GM21367 (cell line): ENCODE measurements around the gene ALDH1L1.

Source experiments
- ATAC-seq: cut with Tn5 transposase; IDR thresholded peaks from one replicate; pipeline ENCODE4 v1.9.1; 2021; ENCODE audit not compliant: unreplicated experiment

ALDH1L1 gene

GRCh38 chr3:126121074-126121473 lies 59.3 kb downstream of the ALDH1L1 start:
- ATAC-seq: no peak

GRCh38 chr3:126119976-126120375 lies 60.4 kb downstream of the ALDH1L1 start:
- no peak for ATAC-seq

GRCh38 chr3:126119008-126119675 lies 61.2 kb downstream of the ALDH1L1 start:
- ATAC-seq: no peak

- no peak for ATAC-seq
Observed at GRCh38 chr3:126118591-126118990, 61.8 kb downstream of the ALDH1L1 start.

GRCh38 chr3:126117786-126118185 lies 62.6 kb downstream of the ALDH1L1 start:
- ATAC-seq: no peak

- no peak for ATAC-seq
Observed at GRCh38 chr3:126117212-126117611, 63.2 kb downstream of the ALDH1L1 start.

DNA sequence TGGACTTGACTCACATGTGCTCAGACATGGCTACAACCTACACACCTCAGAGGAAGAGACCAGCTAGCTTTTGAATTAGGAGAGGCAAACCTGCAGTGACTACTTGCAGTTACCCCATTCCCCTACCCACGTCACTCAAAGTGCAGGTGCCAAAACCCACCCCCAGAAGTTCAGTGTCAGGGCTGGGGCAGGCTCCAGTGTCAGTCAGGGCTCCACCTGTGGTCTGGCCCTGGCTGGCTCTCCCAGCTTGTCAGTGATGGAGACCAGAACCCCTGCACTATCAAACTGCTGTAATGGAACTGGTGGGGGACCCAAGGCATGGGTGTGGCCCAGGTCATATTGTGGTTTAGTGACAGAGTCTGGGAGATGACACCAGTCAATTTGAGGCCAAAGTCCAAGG lies 63.9 kb downstream of the ALDH1L1 start:
- ATAC-seq: no peak

GRCh38 chr3:126114443-126115386 lies 65.7 kb downstream of the ALDH1L1 start:
- no peak for ATAC-seq

DNA sequence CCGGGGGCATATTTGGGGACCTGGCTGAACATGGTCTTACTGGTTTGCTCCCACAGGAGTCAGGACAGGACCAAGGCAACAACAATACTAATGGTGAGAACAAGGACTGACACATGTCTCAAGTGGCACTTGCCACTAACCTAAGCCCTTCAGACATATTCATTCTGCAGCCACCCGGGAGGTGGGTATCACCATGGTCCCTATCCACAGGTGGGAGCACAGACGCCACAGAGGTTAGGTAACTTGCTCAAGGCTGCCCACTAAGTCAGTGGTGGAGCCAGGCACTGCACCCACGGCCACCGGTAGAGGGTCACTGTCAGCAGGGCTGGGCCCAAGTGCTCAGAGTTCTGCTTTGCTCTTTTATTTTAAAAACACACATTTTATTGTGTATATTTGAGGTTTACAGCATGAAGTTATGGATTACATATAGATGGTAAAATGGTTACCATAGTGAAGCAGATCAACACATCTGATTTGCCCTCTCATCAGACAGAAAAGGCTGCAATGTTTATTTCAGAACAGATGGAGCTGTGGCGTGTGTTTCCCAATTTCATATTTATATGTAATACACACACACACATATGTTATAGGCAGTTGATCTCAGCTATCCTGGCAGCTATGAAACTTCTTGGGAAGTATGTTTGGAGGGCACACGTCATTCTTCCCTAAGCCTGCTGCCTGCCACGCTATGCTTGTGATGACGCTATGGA lies 66.5 kb downstream of the ALDH1L1 start:
- no peak for ATAC-seq

DNA sequence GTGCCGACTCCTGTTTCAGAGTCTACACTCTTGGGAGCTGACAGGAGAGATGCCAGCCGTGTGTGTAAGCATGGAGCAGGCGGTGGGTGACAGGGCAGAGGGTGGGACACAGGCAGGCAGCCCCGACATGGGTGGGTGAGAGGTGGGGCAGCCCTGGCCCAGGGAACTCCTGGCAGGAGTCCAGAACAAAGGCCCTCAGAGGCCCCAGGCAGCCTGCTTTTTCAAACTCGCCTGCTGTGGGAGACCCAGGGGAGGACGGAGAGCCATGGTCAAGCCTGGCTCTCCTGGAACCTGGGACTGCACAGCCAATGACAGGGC lies 67.2 kb downstream of the ALDH1L1 start:
- no peak for ATAC-seq

- no peak for ATAC-seq
Observed at GRCh38 chr3:126112531-126113237, 67.7 kb downstream of the ALDH1L1 start.

- no peak for ATAC-seq
Observed at GRCh38 chr3:126111566-126112475, 68.6 kb downstream of the ALDH1L1 start.

GRCh38 chr3:126111126-126111551 lies 69.2 kb downstream of the ALDH1L1 start:
- no peak for ATAC-seq

GRCh38 chr3:126110431-126111125 lies 69.8 kb downstream of the ALDH1L1 start:
- no peak for ATAC-seq

DNA sequence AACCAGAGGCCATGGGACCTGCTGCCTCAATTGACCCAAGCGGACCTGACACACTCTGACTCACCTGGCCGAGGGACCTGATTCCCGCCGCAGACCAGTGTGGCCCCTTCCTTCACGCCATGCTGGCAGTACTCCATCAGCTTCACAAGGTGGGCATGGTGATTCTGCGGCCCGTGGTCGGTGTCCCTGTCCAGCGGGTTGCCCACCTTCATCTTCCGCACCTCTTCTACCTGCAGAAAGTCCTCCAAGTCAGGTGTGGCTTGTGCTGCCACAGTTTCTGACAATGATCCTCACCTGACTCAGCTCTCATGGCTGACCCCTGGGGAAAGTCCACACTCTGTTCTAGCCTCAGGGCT lies 70.5 kb downstream of the ALDH1L1 start:
- ATAC-seq: no peak

GRCh38 chr3:126109146-126109879 lies 71.1 kb downstream of the ALDH1L1 start:
- no peak for ATAC-seq

GRCh38 chr3:126108676-126109050 lies 71.7 kb downstream of the ALDH1L1 start:
- no peak for ATAC-seq

- no peak for ATAC-seq
Observed at GRCh38 chr3:126107957-126108675, 72.3 kb downstream of the ALDH1L1 start.
